H1 (cell line): ENCODE results near the gene TLL2. TPM values are rescaled to one million over a fixed set of nuclear protein-coding genes. Genes with fewer than 3 reads are reported as not detected.

Source experiments
- EP300 ChIP-seq, 2 experiments: IDR thresholded peaks; 1 replicate in 1 of 2; 2 replicates in 1 of 2; pipeline ENCODE4 v1.6.1; 2011 to 2012; ENCODE audit warnings: low read depth in 2 of 2, low read length in 2 of 2, mild to moderate bottlenecking in 2 of 2, borderline replicate concordance in 1 of 2, inconsistent platforms in 1 of 2, moderate library complexity in 1 of 2
- FOSL1 ChIP-seq: IDR thresholded peaks from 2 replicates; pipeline ENCODE4 v1.6.1; 2011; ENCODE audit warnings: mild to moderate bottlenecking, low read depth, low read length, moderate library complexity; ENCODE audit not compliant: insufficient read depth
- GTF2F1 ChIP-seq: IDR thresholded peaks from 2 replicates; pipeline ENCODE4 v1.6.1; 2012; ENCODE audit warnings: low read depth, low read length, improper control_type of control experiment, borderline replicate concordance
- POLR2AphosphoS5 ChIP-seq: IDR thresholded peaks from 2 replicates; pipeline ENCODE4 v1.6.1; 2011; ENCODE audit warnings: low read depth, low read length
- RAD21 ChIP-seq, 2 experiments: IDR thresholded peaks in 1 of 2; conservative IDR thresholded peaks in 1 of 2; 2 replicates each; pipeline ENCODE4 v1.6.1; 2011; ENCODE audit warnings: low read depth in 2 of 2, low read length in 2 of 2, improper control_type of control experiment in 1 of 2, inconsistent platforms in 1 of 2, mild to moderate bottlenecking in 1 of 2, moderate library complexity in 1 of 2
- SP2 ChIP-seq: IDR thresholded peaks from 2 replicates; pipeline ENCODE4 v1.6.1; 2012; ENCODE audit warnings: mild to moderate bottlenecking, low read length, inconsistent platforms
- polyA plus RNA-seq, 7 experiments: library from polyadenylated mRNA; depleted of rRNA in 3 of 7; stranded (reverse) in 5 of 7; unstranded in 2 of 7; fragments of >200 nt in 5 of 7; fragments of 200-250 nt in 2 of 7; gene quantifications; 1 replicate in 5 of 7; 2 replicates in 1 of 7; 4 replicates in 1 of 7; pipeline versions ENCODE4 v1.2.1 to v1.2.3, GENCODE V29; 2011 to 2013; ENCODE audit warnings: missing spikeins in 2 of 7, mixed read lengths in 2 of 7
- total RNA-seq: library from RNA; stranded (reverse); fragmentation: NEBNext Ultra II Directional; extraction: Animal tissue kit (Norgen Biotek cat#: 25700); gene quantifications from 2 replicates; pipeline ENCODE4 v1.2.1, GENCODE V29; 2021
- TF ChIP-seq, protein P1 (sequence below), 3 experiments: IDR thresholded peaks; 1 replicate in 2 of 3; 2 replicates in 1 of 3; pipeline versions ENCODE4 v1.5.1 to v1.6.1; 2011; ENCODE audit warnings: low read length in 3 of 3, mild to moderate bottlenecking in 3 of 3, inconsistent platforms in 2 of 3, low read depth in 1 of 3, moderate library complexity in 1 of 3; ENCODE audit not compliant: insufficient read depth in 1 of 3; ENCODE audit errors: control extremely low read depth in 1 of 3
- TF ChIP-seq, protein P2 (sequence below): IDR thresholded peaks from 2 replicates; pipeline ENCODE4 v1.6.1; 2012; ENCODE audit warnings: low read length, inconsistent platforms

Gene TLL2
- total and polyA plus RNA-seq, 2 of the 8 experiments (the other 6 are each of a cell fraction or from before 2014, with no cell fraction given): 2.4 to 3.2 TPM

GRCh38 chr10:96453856-96454583, 59.7 kb downstream of the TLL2 start (continued):
- TF ChIP-seq, protein P1, sequence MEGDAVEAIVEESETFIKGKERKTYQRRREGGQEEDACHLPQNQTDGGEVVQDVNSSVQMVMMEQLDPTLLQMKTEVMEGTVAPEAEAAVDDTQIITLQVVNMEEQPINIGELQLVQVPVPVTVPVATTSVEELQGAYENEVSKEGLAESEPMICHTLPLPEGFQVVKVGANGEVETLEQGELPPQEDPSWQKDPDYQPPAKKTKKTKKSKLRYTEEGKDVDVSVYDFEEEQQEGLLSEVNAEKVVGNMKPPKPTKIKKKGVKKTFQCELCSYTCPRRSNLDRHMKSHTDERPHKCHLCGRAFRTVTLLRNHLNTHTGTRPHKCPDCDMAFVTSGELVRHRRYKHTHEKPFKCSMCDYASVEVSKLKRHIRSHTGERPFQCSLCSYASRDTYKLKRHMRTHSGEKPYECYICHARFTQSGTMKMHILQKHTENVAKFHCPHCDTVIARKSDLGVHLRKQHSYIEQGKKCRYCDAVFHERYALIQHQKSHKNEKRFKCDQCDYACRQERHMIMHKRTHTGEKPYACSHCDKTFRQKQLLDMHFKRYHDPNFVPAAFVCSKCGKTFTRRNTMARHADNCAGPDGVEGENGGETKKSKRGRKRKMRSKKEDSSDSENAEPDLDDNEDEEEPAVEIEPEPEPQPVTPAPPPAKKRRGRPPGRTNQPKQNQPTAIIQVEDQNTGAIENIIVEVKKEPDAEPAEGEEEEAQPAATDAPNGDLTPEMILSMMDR (IDR thresholded peaks at IDR 0.05; ENCODE audit: control extremely low read depth in 1 of 3, insufficient read depth in 1 of 3, low read depth in 1 of 3, low read length in 3 of 3): no peak
- no peak for TF ChIP-seq SP2
- no peak for TF ChIP-seq FOSL1
- no peak for TF ChIP-seq EP300 (IDR thresholded peaks at IDR 0.05; ENCODE audit: borderline replicate concordance in 1 of 2, low read depth in 2 of 2, low read length in 2 of 2)
- TF ChIP-seq GTF2F1: no peak
- TF ChIP-seq, protein P2, sequence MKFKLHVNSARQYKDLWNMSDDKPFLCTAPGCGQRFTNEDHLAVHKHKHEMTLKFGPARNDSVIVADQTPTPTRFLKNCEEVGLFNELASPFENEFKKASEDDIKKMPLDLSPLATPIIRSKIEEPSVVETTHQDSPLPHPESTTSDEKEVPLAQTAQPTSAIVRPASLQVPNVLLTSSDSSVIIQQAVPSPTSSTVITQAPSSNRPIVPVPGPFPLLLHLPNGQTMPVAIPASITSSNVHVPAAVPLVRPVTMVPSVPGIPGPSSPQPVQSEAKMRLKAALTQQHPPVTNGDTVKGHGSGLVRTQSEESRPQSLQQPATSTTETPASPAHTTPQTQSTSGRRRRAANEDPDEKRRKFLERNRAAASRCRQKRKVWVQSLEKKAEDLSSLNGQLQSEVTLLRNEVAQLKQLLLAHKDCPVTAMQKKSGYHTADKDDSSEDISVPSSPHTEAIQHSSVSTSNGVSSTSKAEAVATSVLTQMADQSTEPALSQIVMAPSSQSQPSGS: no peak
- no peak for TF ChIP-seq RAD21 (IDR thresholded peaks at IDR 0.05 in 1 of 2, conservative IDR thresholded peaks at IDR 0.05 in 1 of 2; ENCODE audit: low read depth in 2 of 2, low read length in 2 of 2)
- no peak for TF ChIP-seq POLR2AphosphoS5
- TF ChIP-seq, all 59 proteins: peak for 0
